Right lobe of liver (tissue), 6 donors: Measurements from ENCODE around the gene KDM1A. TPM values are rescaled to one million over a fixed set of nuclear protein-coding genes. Genes with fewer than 3 reads are reported as not detected.
"Not testable (repeated sequence)": the region's sequence is repeated elsewhere in the genome, so short reads cannot be mapped to it uniquely, and the experiment has no call there.

ENCODE experiments used
- ATAC-seq, 4 donors: fragments of 200-7000 bp; cut with Tn5 transposase; one replicate each; pipeline ENCODE4 v1.9.1; 2020; ENCODE audit warnings: mild to moderate bottlenecking in 4 of 4, moderate library complexity in 4 of 4
- DNase-seq, 3 donors: peaks; one replicate each; pipeline ENCODE4 v3.0.0-alpha.2; 2020
- H3K27ac ChIP-seq, 3 donors: fragments of 200-600 bp; one replicate each; pipeline ENCODE4 v1.8.0; 2022
- H3K27me3 ChIP-seq, 2 donors: fragments of 200-600 bp; one replicate each; pipeline ENCODE4 v1.8.0; 2022
- H3K36me3 ChIP-seq, 4 donors: fragments of 200-600 bp; sonication (generic) in 1 of 4; one replicate each; pipeline versions ENCODE4 v1.5.1 to v1.8.0; 2017 to 2022; ENCODE audit warnings: control low read depth in 1 of 4
- H3K4me1 ChIP-seq, 4 donors: fragments of 200-600 bp; sonication (generic) in 1 of 4; one replicate each; pipeline versions ENCODE4 v1.5.1 to v1.8.0; 2017 to 2022; ENCODE audit warnings: control low read depth in 1 of 4
- H3K4me3 ChIP-seq, 3 donors: fragments of 200-600 bp; one replicate each; pipeline ENCODE4 v1.8.0; 2022
- H3K9me3 ChIP-seq, 4 donors: fragments of 200-600 bp; sonication (generic) in 1 of 4; one replicate each; pipeline versions ENCODE4 v1.5.1 to v1.8.0; 2017 to 2022; ENCODE audit warnings: control low read depth in 1 of 4
- CTCF ChIP-seq, 4 donors: fragments of 200-600 bp in 3 of 4; fragments of 450-650 bp in 1 of 4; IDR thresholded peaks; one replicate each; pipeline versions ENCODE4 v1.5.1 to v1.8.0; 2016 to 2022; ENCODE audit warnings: antibody characterized with exemption in 4 of 4, mild to moderate bottlenecking in 2 of 4
- POLR2A ChIP-seq: fragments of 450-650 bp; IDR thresholded peaks from one replicate; pipeline ENCODE4 v1.6.1; 2017; ENCODE audit warnings: antibody characterized with exemption, mild to moderate bottlenecking
- WGBS: methylation state at CpG from one replicate; pipeline ENCODE4 v1.1.6; 2018; ENCODE audit warnings: low coverage, low lambda C conversion rate; ENCODE audit not compliant: insufficient coverage; ENCODE audit errors: missing lambda C conversion rate; 5-methylcytosine and 5-hydroxymethylcytosine counted together
- intact Hi-C, 2 donors: fragments of 100-400 bp; cut with DNase I; formaldehyde crosslinking; loops; one replicate each; pipeline versions ENCODE4 v1.11.2 to v1.14.1; 2022
- total RNA-seq, 6 experiments: library from RNA; depleted of rRNA in 2 of 6; stranded (reverse); fragments of >200 nt in 2 of 6; fragmentation: NEBNext Ultra II Directional in 3 of 6; extraction: Animal tissue kit (Norgen Biotek cat#: 25700) in 3 of 6; gene quantifications; one replicate each; pipeline versions ENCODE4 v1.1.0 to v1.2.4, GENCODE V29; 2016 to 2023
- donor health status: DM: no; HTN: yes; CAD: no.
- donor health status: DM: no; HTN: no; CAD: no.
- donor health status: DM: no; HTN: no; CAD: no.
- donor health status: DM: no; HTN: yes; CAD: no.
- donor health status: DM: no; HTN: yes; CAD: no.

Gene KDM1A
- total RNA-seq, 6 experiments from 2014 or later = 15.3 to 22.2 (median 18.6) TPM

GRCh38 chr1:23004112-23004511 is 15.2 kb upstream of the KDM1A start:
- no peak for TF ChIP-seq CTCF (IDR thresholded peaks at IDR 0.05)
- TF ChIP-seq POLR2A = no peak
- ATAC-seq = no peak
- no peaks in the 10 kb centered on the region for H3K27me3 ChIP-seq
- WGBS = 52% methylated on average over 3 of the region's 3 CpGs
- H3K4me1 ChIP-seq = no peaks in the 10 kb centered on the region
- no peak overlapping the region for H3K4me3 ChIP-seq
- no peak for DNase-seq
- no peak overlapping the region for H3K27ac ChIP-seq
- H3K9me3 ChIP-seq = no peaks in the 10 kb centered on the region
- intact Hi-C loops = no loop called here
- H3K36me3 ChIP-seq = no peaks in the 10 kb centered on the region

- H3K4me1 ChIP-seq, H3K9me3 ChIP-seq, H3K4me3 ChIP-seq, H3K36me3 ChIP-seq, H3K27ac ChIP-seq, DNase-seq, ATAC-seq, H3K27me3 ChIP-seq, intact Hi-C loops: not testable (repeated sequence)
- WGBS = 60% methylated on average over 3 of the region's 3 CpGs
These were observed 14.5 kb upstream of the KDM1A start for GRCh38 chr1:23004769-23005168.

GRCh38 chr1:23007106-23007505 is 12.2 kb upstream of the KDM1A start:
- Histone ChIP-seq H3K4me3 (no peak overlapping the region), H3K27ac (no peak overlapping the region), H3K4me1 (no peaks in the 10 kb centered on the region), H3K27me3 (no peaks in the 10 kb centered on the region), H3K9me3 (no peaks in the 10 kb centered on the region), H3K36me3 (no peaks in the 10 kb centered on the region)
- no peak for DNase-seq
- TF ChIP-seq CTCF (IDR thresholded peaks at IDR 0.05) = no peak
- TF ChIP-seq POLR2A = no peak
- no peak for ATAC-seq
- intact Hi-C loops = no loop called here
- WGBS = 66% methylated on average over 4 of the region's 4 CpGs

- WGBS = 78% methylated on average over 2 of the region's 2 CpGs
- Histone ChIP-seq H3K27me3 (no peaks in the 10 kb centered on the region), H3K9me3 (no peaks in the 10 kb centered on the region), H3K36me3 (no peaks in the 10 kb centered on the region), H3K4me3 (no peak overlapping the region), H3K27ac (no peak overlapping the region), H3K4me1 (no peaks in the 10 kb centered on the region)
- intact Hi-C loops = no loop called here
- ATAC-seq (no peak), DNase-seq (no peak)
- TF ChIP-seq POLR2A = no peak
- no peak for TF ChIP-seq CTCF (IDR thresholded peaks at IDR 0.05)
These were observed 10.4 kb upstream of the KDM1A start for GRCh38 chr1:23008901-23009300.

GRCh38 chr1:23010025-23010424 is 9.2 kb upstream of the KDM1A start:
- H3K9me3 ChIP-seq, DNase-seq, H3K27ac ChIP-seq, H3K36me3 ChIP-seq, intact Hi-C loops, H3K4me1 ChIP-seq, ATAC-seq, H3K4me3 ChIP-seq, H3K27me3 ChIP-seq: not testable (repeated sequence)
- WGBS = 79% methylated on average over 4 of the region's 8 CpGs

GRCh38 chr1:23013657-23014056 is 5.6 kb upstream of the KDM1A start:
- DNase-seq = no peak
- no peak overlapping the region for H3K27ac ChIP-seq
- H3K27me3 ChIP-seq = no peaks in the 10 kb centered on the region
- no peaks in the 10 kb centered on the region for H3K9me3 ChIP-seq
- H3K36me3 ChIP-seq = no peaks in the 10 kb centered on the region
- WGBS = 44% methylated on average over 2 of the region's 3 CpGs
- TF ChIP-seq POLR2A (no peak), CTCF (IDR thresholded peaks at IDR 0.05) (no peak)
- no peak overlapping the region for H3K4me3 ChIP-seq
- ATAC-seq = no peak
- intact Hi-C loops = no loop called here
- no peaks in the 10 kb centered on the region for H3K4me1 ChIP-seq
